Osteocyte (in vitro differentiated cells): ENCODE data around the gene RABIF. TPM values are rescaled to one million over a fixed set of nuclear protein-coding genes. Genes with fewer than 3 reads are reported as not detected.

Experiments used
- DNase-seq: peaks from one replicate; pipeline ENCODE4 v3.0.0; 2021; ENCODE audit warnings: mixed read lengths; ENCODE audit not compliant: unreplicated experiment; ENCODE audit errors: extremely low spot score
- H3K27ac Mint-ChIP-seq: one replicate; pipeline ENCODE4 v1.8.0; 2021; ENCODE audit warnings: mild to moderate bottlenecking, mixed read lengths; ENCODE audit not compliant: unreplicated experiment
- H3K27me3 Mint-ChIP-seq: one replicate; pipeline ENCODE4 v1.8.0; 2021; ENCODE audit warnings: mixed read lengths; ENCODE audit not compliant: unreplicated experiment
- H3K36me3 Mint-ChIP-seq: one replicate; pipeline ENCODE4 v1.8.0; 2021; ENCODE audit warnings: mixed read lengths; ENCODE audit not compliant: unreplicated experiment
- H3K4me1 Mint-ChIP-seq: one replicate; pipeline ENCODE4 v1.8.0; 2021; ENCODE audit warnings: mixed read lengths; ENCODE audit not compliant: unreplicated experiment
- H3K4me3 Mint-ChIP-seq: one replicate; pipeline ENCODE4 v1.8.0; 2021; ENCODE audit warnings: mild to moderate bottlenecking, moderate library complexity, mixed read lengths; ENCODE audit not compliant: unreplicated experiment
- H3K9me3 Mint-ChIP-seq: one replicate; pipeline ENCODE4 v1.8.0; 2021; ENCODE audit warnings: mixed read lengths; ENCODE audit not compliant: unreplicated experiment
- total RNA-seq: library from RNA; stranded (reverse); gene quantifications from 2 replicates; pipeline ENCODE4 v1.2.1, GENCODE V29; 2021
- TF ChIP-seq, protein P1 (sequence below): fragments of 200-600 bp; sonication (generic); IDR thresholded peaks from 2 replicates; pipeline ENCODE4 v1.5.0; 2021; ENCODE audit warnings: antibody characterized with exemption, mild to moderate bottlenecking, moderate library complexity

RABIF gene
- total RNA-seq, 1 donor from 2014 or later: 13.9 TPM

DNA sequence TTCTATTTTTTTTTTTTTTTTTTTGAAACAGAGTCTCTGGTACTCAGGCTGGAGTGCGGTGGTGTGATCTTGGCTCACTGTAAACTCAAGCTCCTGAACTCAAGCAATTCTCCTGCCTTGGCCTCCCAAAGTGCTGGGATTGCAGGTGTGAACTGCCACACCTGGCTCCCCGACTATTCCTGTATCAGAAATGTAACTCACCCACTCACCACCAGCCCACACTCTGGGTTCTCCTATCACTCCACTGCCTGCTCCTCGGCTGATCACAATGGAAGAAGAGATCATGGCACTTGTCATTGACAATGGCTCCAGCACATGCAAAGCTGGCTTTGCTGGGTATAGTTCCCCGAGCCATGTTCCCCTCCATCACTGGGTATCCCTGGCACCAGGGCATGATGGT is 15.9 kb downstream of the RABIF start:
- no peaks in the 10 kb centered on the region for H3K36me3 Mint-ChIP-seq
- H3K27me3 Mint-ChIP-seq: peaks cover 2% of the 10 kb centered on the region
- TF ChIP-seq, protein P1, sequence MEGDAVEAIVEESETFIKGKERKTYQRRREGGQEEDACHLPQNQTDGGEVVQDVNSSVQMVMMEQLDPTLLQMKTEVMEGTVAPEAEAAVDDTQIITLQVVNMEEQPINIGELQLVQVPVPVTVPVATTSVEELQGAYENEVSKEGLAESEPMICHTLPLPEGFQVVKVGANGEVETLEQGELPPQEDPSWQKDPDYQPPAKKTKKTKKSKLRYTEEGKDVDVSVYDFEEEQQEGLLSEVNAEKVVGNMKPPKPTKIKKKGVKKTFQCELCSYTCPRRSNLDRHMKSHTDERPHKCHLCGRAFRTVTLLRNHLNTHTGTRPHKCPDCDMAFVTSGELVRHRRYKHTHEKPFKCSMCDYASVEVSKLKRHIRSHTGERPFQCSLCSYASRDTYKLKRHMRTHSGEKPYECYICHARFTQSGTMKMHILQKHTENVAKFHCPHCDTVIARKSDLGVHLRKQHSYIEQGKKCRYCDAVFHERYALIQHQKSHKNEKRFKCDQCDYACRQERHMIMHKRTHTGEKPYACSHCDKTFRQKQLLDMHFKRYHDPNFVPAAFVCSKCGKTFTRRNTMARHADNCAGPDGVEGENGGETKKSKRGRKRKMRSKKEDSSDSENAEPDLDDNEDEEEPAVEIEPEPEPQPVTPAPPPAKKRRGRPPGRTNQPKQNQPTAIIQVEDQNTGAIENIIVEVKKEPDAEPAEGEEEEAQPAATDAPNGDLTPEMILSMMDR: no peak
- H3K4me1 Mint-ChIP-seq: peaks cover 3% of the 10 kb centered on the region
- no peak overlapping the region for H3K27ac Mint-ChIP-seq
- H3K4me3 Mint-ChIP-seq: no peak overlapping the region
- no peaks in the 10 kb centered on the region for H3K9me3 Mint-ChIP-seq
- DNase-seq: no peak

DNA sequence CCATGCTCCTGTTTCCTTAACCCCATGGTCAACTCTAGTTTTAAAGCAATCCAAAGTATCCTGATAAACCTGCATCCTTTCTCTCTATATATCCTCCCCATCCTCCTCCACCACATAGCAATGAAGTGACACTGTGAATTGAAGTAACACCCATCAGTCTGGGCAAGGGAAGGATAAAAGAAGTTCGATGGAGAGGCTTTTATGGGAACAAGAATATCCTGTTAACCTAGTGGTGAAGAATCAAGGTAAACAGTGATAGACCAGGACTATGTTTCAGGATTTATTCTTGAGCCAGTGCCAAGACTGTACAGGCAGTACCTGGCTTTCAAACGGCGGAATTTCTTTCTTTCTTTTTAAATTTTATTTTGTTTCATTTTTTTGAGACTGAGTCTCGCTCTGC is 17.6 kb downstream of the RABIF start:
- Mint-ChIP-seq H3K9me3 (no peaks in the 10 kb centered on the region), H3K4me1 (peaks cover 3% of the 10 kb centered on the region), H3K36me3 (no peaks in the 10 kb centered on the region), H3K27ac (peak overlapping the region; percentile 12), H3K4me3 (no peak overlapping the region), H3K27me3 (peaks cover 2% of the 10 kb centered on the region)
- TF ChIP-seq, protein P1: no peak
- DNase-seq: no peak

DNA sequence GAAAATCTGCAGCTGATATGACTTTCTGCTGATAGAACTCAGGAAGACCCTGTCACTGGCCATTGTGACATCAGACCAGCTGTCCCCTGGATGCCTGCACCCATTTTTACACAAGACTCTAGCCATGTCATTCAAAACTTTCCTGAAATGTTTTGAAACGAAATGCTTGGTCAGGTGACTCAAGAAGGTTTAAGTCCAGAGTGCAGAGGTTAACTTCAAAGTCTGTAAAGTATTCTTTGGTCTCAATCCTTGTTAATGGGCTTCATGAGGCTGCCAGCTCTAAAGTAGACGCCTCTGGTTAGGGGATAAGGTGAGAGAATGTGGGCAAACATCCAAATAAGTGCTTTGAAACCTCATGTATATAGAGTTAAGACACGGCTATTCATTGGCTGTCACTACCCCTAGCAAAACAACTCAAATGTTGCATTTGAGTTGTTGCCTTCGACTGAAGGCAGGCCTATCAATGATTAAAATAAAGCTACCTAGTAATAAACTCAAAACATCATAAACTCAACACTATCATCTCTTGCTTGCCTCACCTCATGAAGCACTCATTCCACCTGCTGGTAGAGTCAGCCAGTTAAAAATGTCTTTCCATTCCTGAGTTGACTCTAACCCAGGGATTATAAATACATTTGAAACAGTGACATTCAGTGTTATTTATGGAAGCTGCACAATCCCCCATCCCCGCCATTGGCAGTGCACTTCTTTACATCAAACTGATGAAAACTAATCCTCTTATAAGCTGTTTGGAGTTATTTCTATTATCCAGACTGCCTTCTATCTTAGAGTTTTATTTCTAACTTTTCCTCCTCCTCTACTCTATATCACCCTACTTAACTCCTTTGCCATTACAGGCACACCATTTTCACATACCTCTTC is 26.0 kb downstream of the RABIF start:
- H3K9me3 Mint-ChIP-seq: no peaks in the 10 kb centered on the region
- TF ChIP-seq, protein P1: no peak
- DNase-seq: no peak
- no peaks in the 10 kb centered on the region for H3K36me3 Mint-ChIP-seq
- no peak overlapping the region for H3K27ac Mint-ChIP-seq
- H3K27me3 Mint-ChIP-seq: peaks cover 12% of the 10 kb centered on the region
- H3K4me1 Mint-ChIP-seq: peaks cover 6% of the 10 kb centered on the region
- H3K4me3 Mint-ChIP-seq: peak overlapping the region; percentile 90

DNA sequence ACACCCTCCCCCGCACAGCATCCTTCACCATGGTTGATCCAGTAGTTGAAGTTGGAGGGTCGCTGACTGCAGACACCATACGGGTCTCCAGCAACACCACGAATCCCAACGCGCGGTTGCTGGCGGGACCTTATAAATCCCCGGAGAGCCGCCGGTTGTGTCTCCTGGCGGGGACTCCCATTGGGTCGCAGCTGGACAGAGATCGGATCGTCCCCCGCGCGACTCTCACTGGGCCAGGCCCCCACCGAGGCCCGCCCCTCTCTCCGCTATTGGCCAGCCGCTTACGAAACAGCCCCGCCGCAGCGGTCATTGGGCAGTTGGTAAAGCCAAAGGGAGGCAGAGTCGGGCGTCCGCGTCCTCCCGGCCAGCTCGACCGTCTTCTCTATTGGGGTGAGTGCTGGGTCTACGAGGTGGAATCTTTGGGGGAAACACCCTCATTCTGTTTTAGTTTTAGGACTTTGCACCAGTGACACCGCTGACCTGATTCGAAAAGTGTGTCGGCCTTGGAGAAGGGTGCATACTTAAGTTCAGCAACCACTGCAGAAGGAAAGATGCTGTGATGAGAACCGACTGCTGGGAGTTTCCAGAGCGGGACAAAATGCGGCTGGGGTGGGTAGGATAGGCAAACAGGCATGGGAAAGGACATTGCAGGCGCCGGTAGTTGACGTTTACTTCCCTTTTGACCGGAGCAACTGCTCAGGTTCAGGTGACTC is 27.4 kb downstream of the RABIF start:
- TF ChIP-seq, protein P1: no peak
- no peaks in the 10 kb centered on the region for H3K9me3 Mint-ChIP-seq
- H3K36me3 Mint-ChIP-seq: no peaks in the 10 kb centered on the region
- peak; percentile 93 for DNase-seq
- H3K4me1 Mint-ChIP-seq: peaks cover 6% of the 10 kb centered on the region
- peaks cover 12% of the 10 kb centered on the region for H3K27me3 Mint-ChIP-seq
- no peak overlapping the region for H3K27ac Mint-ChIP-seq
- peak overlapping the region; percentile 90 for H3K4me3 Mint-ChIP-seq
